Activated CD4-positive, CD25-positive, alpha-beta regulatory T cell treated with anti-CD3 and anti-CD28 coated beads, Interleukin-2, amount 50 U/mL, for 24 hours (primary cell): ENCODE data around the gene STIMATE.

Experiments
- ATAC-seq, 2 donors: fragments of 150-1000 bp; cut with Tn5 transposase; one replicate each; pipeline ENCODE4 v1.10.0; 2021; ENCODE audit warnings: mild to moderate bottlenecking in 1 of 2, moderate library complexity in 1 of 2

Gene STIMATE

GRCh38 chr3:52789746-52790040, 107.7 kb downstream of the STIMATE start:
- ATAC-seq = no peak

DNA sequence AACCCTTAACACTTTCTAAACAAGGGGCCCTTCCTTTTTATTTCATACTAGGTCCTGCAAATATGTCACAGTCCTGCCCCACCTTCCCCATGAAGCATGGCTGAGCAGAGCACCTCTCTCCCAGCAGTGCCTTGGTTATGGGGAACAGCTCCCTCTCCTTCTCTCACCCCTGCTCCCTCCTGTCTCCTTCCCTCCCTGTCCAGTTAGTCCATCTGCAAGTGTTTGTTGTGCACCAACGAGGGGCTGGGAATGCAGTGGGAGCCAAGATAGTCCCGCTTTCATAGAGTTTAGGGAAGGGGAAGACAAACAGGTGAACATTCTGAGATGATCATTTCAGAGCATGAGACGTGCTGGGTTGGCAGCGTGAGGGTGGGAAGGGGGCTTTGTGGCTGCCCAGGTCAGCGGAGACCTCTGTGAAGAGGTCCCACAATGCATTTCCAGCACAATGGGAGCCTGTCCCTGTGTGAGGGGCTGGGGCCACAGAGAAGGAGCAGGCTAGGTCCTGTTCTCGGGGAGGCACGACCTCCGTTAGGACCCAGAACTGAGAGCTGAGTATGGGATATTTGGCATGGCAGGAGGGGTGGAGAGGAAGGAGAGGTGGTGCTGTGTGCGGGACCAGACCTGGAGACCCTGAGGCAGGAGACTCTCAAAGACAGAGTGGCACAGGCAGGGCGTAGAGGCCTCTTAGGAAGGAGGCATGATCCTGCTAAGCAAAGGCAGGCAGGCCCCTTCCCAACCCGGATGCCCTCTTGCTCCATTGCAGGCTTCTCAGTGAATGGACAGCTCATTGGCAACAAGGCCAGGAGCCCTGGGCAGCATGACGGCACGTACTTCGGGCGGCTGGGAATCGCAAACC, 108.2 kb downstream of the STIMATE start:
- ATAC-seq = no peak

GRCh38 chr3:52787672-52788625, 109.4 kb downstream of the STIMATE start:
- no peak for ATAC-seq

- ATAC-seq = no peak
These were observed 110.1 kb downstream of the STIMATE start for GRCh38 chr3:52787246-52787645.
